Psoas muscle (tissue), 8 donors: Measurements from ENCODE around the gene UBXN4. TPM values are rescaled to one million over a fixed set of nuclear protein-coding genes. Genes with fewer than 3 reads are reported as not detected.

Experiments
- ATAC-seq, 4 donors: fragments of 200-7000 bp; cut with Tn5 transposase; one replicate each; pipeline ENCODE4 v1.9.1; 2020; ENCODE audit warnings: moderate library complexity in 3 of 4, mild to moderate bottlenecking in 2 of 4
- DNase-seq, 2 donors: peaks; one replicate each; pipeline ENCODE4 v3.0.0-alpha.2; 2020
- H3K27ac ChIP-seq: fragments of 200-600 bp; one replicate; pipeline ENCODE4 v1.8.0; 2022
- H3K27me3 ChIP-seq, 3 donors: fragments of 200-600 bp in 1 of 3; one replicate each; pipeline versions ENCODE4 v1.6.1 to v1.8.0; 2013 to 2022; ENCODE audit warnings: low read length in 2 of 3, mild to moderate bottlenecking in 2 of 3, moderate library complexity in 1 of 3; ENCODE audit not compliant: insufficient read depth in 3 of 3
- H3K36me3 ChIP-seq, 2 donors: fragments of 200-600 bp in 1 of 2; one replicate each; pipeline versions ENCODE4 v1.6.1 to v1.8.0; 2013 to 2022; ENCODE audit warnings: low read depth in 1 of 2, mild to moderate bottlenecking in 1 of 2, moderate library complexity in 1 of 2; ENCODE audit not compliant: insufficient read depth in 1 of 2
- H3K4me1 ChIP-seq: fragments of 200-600 bp; one replicate; pipeline ENCODE4 v1.8.0; 2022
- H3K4me3 ChIP-seq: fragments of 200-600 bp; one replicate; pipeline ENCODE4 v1.8.0; 2022; ENCODE audit warnings: mild to moderate bottlenecking
- H3K9me3 ChIP-seq: fragments of 200-600 bp; one replicate; pipeline ENCODE4 v1.8.0; 2022
- WGBS, 3 donors: extraction: QIAGEN DNeasy Blood & Tissue Kit; methylation state at CpG; one replicate each; pipeline versions ENCODE4 v1.1.6 to v1.1.7; 2013; 5-methylcytosine and 5-hydroxymethylcytosine counted together
- intact Hi-C, 2 donors: fragments of 100-400 bp; cut with DNase I; formaldehyde crosslinking; loops; one replicate each; pipeline versions ENCODE4 v1.11.0 to v1.14.2; 2022
- polyA plus RNA-seq, 3 donors: library from polyadenylated mRNA; stranded (reverse); fragments of 200-250 nt; gene quantifications; one replicate each; pipeline ENCODE4 v1.2.3, GENCODE V29; 2013
- total RNA-seq, 4 donors: library from RNA; stranded (reverse); fragmentation: NEBNext Ultra II Directional in 2 of 4; extraction: Animal tissue kit (Norgen Biotek cat#: 25700) in 2 of 4; gene quantifications; one replicate each; pipeline versions ENCODE4 v1.2.1 to v1.2.4, GENCODE V29; 2021 to 2023
- TF ChIP-seq, protein P1 (sequence below): fragments of 200-600 bp; IDR thresholded peaks from one replicate; pipeline ENCODE4 v1.8.0; 2022; ENCODE audit warnings: antibody characterized with exemption
- donor health status: healthy with polysubstance abuse.
- donor health status: DM: no; HTN: no; CAD: no; lungs with moderate emphysema.
- donor health status: Bipolar disorder and iron deficiency.
- donor health status: healthy.
- donor health status: DM: yes; HTN: yes; CAD: no.
- donor health status: DM: no; HTN: no; CAD: no.
- donor health status: DM: no; HTN: no; CAD: no.
- donor health status: DM: yes; HTN: yes; CAD: no.

The UBXN4 gene
- total and polyA plus RNA-seq, 7 donors, result 37.3 to 117 (median 94.5) TPM

GRCh38 chr2:135745545-135745944, 3.9 kb downstream of the UBXN4 start:
- Histone ChIP-seq H3K4me3 (no peak overlapping the region), H3K27ac (peak overlapping the region; percentile 100), H3K9me3 (no peaks in the 10 kb centered on the region), H3K4me1 (peaks cover 41% of the 10 kb centered on the region), H3K36me3 (peaks cover 5 to 35% of the 10 kb centered on the region in 2 donors), H3K27me3 (no peaks in the 10 kb centered on the region)
- intact Hi-C loops, result loop anchor here in 1 of 2 donors (10.0 kb wide), 2 partner anchors 211 to 591 kb away; partner anchors contain the start of genes R3HDM1 and ZRANB3
- ATAC-seq, result no peak
- WGBS, 3 donors, result 59 to 71% (median 66%) methylated on average over 3 to 4 of the region's 4 CpGs
- no peak for DNase-seq
- TF ChIP-seq, protein P1, sequence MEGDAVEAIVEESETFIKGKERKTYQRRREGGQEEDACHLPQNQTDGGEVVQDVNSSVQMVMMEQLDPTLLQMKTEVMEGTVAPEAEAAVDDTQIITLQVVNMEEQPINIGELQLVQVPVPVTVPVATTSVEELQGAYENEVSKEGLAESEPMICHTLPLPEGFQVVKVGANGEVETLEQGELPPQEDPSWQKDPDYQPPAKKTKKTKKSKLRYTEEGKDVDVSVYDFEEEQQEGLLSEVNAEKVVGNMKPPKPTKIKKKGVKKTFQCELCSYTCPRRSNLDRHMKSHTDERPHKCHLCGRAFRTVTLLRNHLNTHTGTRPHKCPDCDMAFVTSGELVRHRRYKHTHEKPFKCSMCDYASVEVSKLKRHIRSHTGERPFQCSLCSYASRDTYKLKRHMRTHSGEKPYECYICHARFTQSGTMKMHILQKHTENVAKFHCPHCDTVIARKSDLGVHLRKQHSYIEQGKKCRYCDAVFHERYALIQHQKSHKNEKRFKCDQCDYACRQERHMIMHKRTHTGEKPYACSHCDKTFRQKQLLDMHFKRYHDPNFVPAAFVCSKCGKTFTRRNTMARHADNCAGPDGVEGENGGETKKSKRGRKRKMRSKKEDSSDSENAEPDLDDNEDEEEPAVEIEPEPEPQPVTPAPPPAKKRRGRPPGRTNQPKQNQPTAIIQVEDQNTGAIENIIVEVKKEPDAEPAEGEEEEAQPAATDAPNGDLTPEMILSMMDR, result no peak

DNA sequence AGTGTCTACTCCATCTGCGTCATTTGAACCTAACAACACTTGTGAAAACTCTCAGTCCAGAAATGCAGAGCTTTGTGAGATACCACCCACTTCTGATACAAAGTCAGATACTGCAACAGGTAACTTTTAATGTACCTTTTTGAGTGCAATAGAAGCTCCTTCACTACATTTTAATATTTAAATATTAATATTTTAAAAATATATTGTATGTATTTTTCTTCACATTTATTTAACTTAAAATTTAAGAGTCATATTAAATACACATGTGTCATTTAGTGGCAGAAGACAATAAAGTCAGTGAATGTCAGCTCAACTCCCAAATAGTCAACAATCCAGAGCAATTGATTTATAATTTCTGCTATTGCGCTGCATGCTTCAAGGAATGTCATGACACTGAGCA, 13.9 kb downstream of the UBXN4 start:
- H3K36me3 ChIP-seq, result peaks cover 3 to 97% of the 10 kb centered on the region in 2 donors
- ATAC-seq (no peak), DNase-seq (no peak)
- TF ChIP-seq, protein P1, result no peak
- H3K4me3 ChIP-seq, result no peak overlapping the region
- H3K4me1 ChIP-seq, result no peaks in the 10 kb centered on the region
- WGBS, 3 donors, result 99 to 100% (median 99%) methylated on average over 2 of the region's 2 CpGs
- no peak overlapping the region for H3K27ac ChIP-seq
- intact Hi-C loops, result no loop called here
- peaks cover 8% of the 10 kb centered on the region for H3K9me3 ChIP-seq
- H3K27me3 ChIP-seq, result no peaks in the 10 kb centered on the region

DNA sequence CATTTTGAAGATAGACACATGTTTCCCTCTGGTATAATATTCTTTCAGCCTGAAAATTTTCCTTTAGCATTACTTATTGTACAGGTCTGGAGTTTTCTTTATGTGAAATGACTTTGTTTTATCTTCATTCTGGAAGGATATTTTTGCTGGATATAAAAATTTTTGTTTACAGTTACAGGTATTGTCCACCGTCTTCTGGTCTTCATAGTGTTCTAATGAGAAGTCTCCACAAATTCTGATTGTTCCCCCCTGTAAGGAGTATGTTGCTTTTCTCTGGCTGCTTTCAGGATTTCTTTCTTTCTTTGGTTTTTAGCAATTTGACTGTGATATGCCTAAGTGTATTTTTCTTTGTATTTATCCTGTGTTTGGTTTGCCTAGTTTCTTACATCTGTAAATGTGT, 15.0 kb downstream of the UBXN4 start:
- ATAC-seq (no peak), DNase-seq (no peak)
- TF ChIP-seq, protein P1, result no peak
- Histone ChIP-seq H3K27ac (no peak overlapping the region), H3K9me3 (peaks cover 8% of the 10 kb centered on the region), H3K36me3 (peaks cover 10 to 100% of the 10 kb centered on the region in 2 donors), H3K4me1 (no peaks in the 10 kb centered on the region), H3K4me3 (no peak overlapping the region), H3K27me3 (no peaks in the 10 kb centered on the region)
- WGBS, 3 donors, result 99 to 100% (median 100%) methylated on average over 1 of the region's 1 CpG
- intact Hi-C loops, result no loop called here

- no peak for DNase-seq
- Histone ChIP-seq H3K4me3 (no peak overlapping the region), H3K9me3 (peaks cover 5% of the 10 kb centered on the region), H3K27ac (no peak overlapping the region), H3K27me3 (no peaks in the 10 kb centered on the region), H3K36me3 (peaks cover 14 to 100% of the 10 kb centered on the region in 2 donors), H3K4me1 (no peaks in the 10 kb centered on the region)
- TF ChIP-seq, protein P1, result no peak
- no peak for ATAC-seq
- intact Hi-C loops, result loop anchor here in 1 of 2 donors (10.0 kb wide), 1 partner anchor 607 kb away; no protein-coding TSS in a partner anchor
Observed at GRCh38 chr2:135762022-135762421, 20.4 kb downstream of the UBXN4 start.

GRCh38 chr2:135762530-135762929, 20.9 kb downstream of the UBXN4 start:
- intact Hi-C loops, result loop anchor here in 1 of 2 donors (10.0 kb wide), 1 partner anchor 608 kb away; no protein-coding TSS in a partner anchor
- peaks cover 14 to 100% of the 10 kb centered on the region in 2 donors for H3K36me3 ChIP-seq
- ATAC-seq (no peak), DNase-seq (no peak)
- WGBS, 3 donors, result 79 to 93% (median 90%) methylated on average over 1 of the region's 1 CpG
- no peak overlapping the region for H3K4me3 ChIP-seq
- H3K27me3 ChIP-seq, result no peaks in the 10 kb centered on the region
- TF ChIP-seq, protein P1, result no peak
- H3K9me3 ChIP-seq, result no peaks in the 10 kb centered on the region
- H3K27ac ChIP-seq, result no peak overlapping the region
- no peaks in the 10 kb centered on the region for H3K4me1 ChIP-seq
